Dedifferentiated amniotic fluid mesenchymal stem cell (primary cell): Measurements from ENCODE around the gene RPS6KL1.

Source experiments
- DNase-seq: peaks from one replicate; pipeline ENCODE4 v3.0.0-alpha.2; 2016; ENCODE audit errors: extremely low spot score

The RPS6KL1 gene

DNA sequence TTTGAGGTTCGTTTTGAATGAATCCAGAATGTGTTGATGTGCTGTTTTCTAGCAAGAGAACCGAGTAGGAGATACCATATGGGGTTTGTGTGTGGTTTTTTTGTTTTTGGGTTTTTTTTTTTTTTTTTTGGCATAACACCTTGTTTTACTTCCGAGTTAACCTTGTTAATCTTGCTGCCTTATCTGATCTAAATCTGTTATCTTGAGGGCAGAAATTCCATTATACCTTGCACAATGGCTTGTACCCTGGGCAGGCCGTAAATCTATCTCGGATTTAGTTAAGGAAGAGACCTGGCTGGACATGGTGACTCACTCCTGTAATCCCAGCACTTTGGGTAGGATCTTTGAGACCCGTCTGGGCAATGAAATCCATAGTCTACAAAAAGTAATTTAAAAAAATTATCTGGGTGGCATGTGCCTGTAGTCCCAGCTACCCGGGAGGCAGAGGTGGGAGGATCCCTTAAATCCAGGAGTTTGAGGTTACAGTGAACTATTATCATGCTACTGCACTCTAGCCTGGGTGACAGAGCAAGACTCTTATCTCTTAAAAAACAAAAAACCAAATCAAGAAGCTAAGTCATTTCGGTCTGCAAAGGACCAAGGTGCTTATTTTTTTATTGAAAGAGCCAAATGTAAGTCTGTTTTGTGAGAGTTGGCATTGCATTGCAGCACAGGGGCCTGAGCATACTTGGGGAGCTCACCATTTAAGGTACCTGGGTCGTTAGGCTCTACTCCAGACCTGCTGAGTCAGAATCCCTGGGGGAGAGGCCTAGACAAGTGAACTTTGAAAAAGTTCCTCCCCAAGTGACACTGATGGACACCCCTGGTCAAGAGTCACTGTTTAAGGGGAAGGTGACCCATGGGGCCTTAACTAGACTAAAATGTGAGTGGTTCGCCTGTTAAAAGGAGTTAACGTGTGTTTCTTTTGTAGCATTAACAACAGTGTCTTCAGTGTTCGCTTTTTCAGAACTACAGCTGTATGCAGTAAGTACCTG is 34.6 kb downstream of the RPS6KL1 start:
- DNase-seq = no peak

DNA sequence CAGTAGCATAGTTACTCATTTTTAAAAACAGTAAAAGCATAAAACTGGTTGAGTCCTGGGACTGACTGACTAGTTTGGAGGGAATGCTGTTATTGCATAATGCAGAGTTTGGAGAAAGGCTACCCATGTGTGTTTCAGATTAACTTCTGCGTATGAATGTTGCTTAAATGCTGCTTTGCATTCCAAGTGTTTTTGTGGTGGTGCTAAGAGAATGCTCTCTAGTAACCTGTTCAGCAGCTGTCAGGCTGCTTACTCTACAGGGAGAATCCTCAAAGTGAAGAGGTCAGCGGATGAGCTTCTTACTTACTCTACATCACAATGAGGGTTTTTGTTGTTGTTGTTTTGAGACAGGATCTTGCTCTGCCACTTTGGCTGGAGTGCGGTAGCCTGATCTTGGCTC is 37.1 kb downstream of the RPS6KL1 start:
- DNase-seq = peak; percentile 93

DNA sequence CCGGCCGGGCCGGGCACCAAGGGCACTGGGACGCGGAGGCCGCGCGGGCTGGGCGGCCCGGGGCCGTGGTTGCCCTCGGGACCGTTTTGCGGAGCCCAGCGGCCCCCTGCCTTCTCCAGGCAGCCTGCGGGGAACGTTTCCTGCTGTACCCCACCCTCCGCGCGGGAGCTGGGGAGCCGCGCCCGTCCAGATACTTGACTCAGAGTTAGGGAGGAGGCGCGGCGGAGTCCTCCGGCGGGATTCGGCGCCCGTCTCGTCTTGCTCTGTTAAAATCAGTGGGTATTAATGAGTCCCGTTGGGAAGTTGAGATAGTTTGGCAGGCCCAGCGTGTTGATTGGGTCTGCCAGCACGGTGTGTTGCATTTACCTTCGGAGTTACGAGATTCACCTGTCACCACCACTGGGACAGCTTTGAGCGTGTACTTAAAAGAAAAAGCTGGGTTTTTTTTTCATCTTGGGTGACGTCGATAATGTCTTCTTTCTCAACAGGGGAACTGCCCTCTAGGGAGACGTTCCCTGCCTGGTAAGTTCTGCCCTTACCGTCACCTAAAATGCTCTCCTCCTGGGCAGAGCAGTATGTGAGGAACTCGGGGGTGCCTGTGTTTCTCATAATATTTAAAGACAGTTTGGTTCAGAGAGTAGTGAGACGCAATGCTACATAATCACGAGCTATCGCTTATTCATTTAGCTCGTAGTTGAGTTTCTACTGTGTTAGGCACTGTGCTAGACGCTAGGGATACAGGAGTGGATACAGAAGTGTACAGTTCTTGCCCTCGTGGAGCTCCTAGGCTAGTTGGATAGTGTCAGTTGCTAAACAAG is 40.7 kb downstream of the RPS6KL1 start:
- peak; percentile 17 for DNase-seq

DNA sequence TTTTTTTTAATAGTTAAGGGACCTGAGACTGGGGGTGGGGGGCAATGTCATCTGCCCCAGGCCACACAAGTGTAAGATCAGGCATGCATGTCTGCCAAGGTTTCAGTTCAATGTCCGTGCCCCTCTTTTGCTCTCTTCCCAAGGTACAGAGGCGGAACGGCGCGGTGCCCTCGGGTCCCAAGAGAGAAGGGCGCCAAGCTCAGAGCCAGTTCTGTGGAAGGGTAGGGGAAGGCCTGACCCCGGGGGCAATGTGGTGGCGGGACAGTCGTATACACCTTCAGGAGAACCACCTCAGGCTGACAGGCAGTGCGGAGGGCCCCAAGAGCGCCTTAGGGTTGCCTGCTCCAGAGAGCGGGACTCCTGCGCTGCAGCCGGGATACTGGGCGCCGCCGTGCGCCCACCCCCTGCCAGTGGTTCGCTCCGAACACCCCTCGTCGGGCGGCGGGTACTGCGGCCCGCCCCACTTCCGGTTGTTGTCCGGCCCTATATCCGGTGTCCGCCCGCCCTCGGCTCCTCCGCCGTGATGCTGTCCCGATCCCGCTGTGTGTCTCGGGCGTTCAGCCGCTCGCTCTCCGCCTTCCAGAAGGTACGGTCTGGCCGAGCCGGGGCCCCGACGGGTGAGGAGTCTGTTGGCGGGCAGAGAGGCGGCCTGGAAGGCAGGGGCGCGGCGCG is 41.5 kb downstream of the RPS6KL1 start, which contains the start of gene DLST:
Gene DLST (plus strand): TSS at position 486 of the 672 bp plus-strand sequence. CDS start 38 bp downstream, at position 524.
- DNase-seq = peak; percentile 75

DNA sequence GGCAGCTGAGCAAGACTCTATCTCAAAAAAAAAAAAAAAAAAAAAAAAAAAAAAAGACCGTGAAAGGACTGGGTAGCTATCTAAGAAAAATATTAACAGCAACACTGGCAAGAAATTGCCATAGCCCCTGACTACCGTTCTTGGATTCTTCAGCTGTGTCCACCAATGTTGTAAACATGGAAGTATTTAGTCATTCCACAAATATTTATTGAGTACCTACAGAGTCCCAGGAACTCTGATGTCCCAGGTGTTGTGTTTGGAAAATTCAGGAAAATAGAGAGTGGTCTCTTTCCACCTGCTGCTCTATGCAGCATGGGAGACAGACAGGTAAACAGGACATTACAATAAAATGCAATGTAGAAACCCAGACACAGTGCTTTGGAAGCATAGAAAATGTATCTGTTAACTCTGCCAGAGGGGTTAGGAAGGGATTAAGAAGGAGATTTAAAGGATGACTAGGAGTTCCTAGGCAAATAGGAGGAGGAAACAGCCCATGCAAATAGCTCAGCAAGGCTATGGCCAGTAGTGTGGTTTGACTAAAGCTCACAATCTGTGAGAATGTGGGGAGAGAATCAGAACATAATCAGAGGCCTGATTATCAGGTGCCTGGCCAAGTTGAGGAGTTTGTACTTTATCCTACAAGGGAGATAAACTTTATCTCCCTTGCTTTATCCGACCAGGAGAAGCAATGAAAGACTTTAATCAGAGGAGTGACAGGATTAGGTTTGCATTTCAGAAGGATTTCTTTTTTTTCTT is 43.5 kb downstream of the RPS6KL1 start:
- DNase-seq = no peak

DNA sequence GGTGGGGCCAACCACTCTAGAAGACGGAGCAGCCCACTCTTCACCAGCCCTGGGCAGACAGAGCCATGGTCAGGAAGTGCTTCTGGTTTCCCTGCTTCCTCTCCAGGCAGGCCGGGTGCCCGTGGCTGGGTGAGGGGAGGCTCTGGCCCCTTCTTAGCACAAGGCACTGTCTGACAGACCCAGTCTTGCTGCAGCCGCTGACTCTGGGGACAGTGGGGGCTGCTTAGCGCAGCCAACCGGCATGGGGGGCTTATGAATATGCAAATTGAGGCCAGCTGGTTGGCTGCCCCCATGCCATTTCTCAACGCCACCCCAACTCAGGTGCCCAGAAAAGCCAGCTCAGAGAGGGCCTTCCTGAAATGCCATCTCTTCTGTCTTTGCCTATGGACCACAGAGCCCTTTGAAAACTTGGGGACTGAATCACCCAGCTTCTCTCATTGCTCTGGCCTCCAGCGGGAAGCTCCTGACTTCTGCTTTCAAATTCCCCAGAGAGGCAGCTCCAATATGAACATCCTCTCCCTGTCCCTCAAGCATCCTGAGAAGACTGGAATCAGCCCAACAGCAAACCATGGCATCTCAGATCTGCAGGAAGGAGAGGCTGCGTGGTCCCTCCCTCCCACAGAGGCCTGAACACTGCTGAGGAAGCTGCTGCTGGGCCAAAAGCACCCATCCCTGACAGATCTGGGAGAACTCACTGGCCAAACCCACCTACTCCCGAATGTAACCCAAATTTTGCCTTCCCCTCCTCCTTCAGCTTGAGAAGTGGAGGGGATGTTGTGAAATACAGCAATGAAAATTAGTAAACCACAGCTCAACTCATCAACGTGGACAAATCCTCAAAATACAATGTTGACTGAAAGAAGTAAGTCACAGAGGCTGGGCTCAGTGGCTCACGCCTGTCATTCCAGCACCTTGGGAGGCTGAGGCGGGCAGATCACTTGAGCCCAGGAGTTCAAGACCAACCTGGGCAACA is 46.8 kb downstream of the RPS6KL1 start, which contains the start of gene PROX2:
Gene PROX2 (minus strand): TSS at position 205 of the 973 bp plus-strand sequence. CDS start 12,311 bp downstream, outside the sequence.
- no peak for DNase-seq

DNA sequence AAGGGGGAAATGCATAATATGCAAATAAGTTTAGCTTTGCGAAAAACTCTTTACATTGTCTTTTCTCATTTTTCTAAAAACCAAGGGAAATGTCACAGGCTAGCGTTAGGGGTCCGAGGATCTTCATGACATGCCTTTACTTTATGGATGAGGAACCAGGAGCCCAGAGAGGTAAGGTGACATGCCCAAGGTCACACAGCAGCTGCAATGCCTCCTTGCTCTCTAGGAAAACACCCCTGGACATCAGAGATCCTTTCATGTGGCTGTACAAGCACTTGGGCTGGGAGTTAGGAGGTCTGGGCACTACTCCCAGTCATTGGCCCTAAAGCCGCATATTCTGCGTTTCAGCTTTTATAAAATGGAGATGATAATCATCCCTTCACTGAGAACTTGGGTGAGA is 47.9 kb downstream of the RPS6KL1 start:
- no peak for DNase-seq

DNA sequence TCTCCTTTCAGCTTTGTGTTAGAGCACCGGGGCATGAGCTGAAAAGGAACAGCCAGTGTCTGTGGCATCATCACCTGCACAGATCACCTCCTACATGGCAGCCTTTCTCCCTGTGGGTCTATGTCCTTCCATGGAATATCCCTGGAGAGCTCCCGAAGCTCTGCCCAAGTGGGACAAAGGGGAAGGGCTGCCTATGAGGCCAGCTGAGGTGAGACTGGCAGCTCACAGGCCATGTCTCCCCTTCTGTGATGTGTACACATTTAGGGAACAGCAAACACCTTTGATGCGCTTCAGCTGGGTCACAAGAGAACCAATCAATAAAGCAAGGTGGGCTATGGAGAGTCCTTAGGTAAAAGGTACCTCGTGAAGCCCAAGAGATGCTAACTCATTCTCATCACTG is 51.2 kb downstream of the RPS6KL1 start:
- DNase-seq = no peak

DNA sequence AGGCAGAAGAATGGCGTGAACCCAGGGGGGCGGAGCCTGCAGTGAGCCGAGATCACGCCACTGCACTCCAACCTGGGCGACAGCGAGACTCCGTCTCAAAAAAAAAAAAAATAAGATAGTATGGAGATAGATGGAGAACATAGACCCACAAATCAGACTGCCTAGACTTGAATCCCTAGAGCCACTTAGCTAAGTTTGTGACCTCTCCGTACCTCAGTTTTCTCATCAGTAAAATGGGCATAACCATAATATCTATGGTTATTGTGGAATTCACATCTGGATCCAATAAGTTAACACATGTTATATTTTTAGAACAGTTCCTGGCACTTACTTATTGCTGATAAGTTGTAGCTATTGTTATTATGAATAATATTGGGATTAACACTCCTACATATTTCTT is 54.3 kb downstream of the RPS6KL1 start:
- DNase-seq = no peak

DNA sequence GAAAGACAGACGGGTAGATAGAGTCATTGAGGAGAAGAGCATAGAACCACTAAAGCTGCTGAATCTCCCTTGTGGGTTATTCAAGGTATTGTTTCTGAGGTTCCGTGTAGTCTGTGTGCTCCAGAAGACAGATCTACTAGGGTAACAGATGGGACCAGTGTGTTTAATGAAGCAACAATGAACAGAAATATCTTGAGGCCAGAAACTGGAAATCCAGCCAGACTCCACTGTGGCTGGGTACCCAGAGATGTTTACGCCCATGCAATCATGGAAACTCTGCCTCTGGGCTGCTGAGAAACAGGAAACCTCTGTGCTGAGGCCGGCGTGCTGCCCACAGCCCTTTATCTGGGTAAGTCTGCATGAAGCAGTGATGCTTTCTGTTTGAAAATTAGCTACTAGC is 55.4 kb downstream of the RPS6KL1 start:
- peak; percentile 71 for DNase-seq

DNA sequence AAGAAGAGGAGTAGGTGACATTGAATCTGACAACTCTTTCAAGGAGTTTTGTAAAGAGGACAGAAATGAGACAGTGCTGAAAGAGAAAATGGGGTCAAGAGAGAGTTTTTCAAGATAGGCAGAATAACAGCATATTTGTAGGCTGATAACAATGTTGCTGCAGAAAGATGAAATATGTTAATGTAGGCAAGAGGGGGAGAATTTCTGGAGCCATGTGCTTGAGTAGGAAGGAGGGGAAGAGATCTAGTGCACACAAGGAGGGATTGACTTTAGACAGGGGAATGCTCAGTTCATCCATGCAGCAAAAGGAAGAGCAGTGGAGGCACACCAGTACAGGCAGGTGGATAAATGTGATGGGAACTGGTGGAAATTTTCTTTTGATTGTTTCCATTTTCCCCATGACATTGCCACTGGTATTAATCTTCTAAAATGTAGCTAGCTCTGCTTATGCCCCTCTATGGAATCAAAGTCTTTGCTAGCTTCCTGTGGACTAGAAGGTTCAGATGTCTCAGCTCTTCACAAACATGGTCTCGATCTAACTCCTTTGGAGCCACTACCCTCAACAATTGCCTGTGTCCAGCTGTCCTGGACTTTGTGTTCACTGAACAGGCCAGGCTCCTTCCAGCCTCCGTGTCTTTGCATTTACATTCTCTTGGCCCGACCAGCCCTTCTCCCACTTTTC is 56.2 kb downstream of the RPS6KL1 start:
- DNase-seq = no peak

DNA sequence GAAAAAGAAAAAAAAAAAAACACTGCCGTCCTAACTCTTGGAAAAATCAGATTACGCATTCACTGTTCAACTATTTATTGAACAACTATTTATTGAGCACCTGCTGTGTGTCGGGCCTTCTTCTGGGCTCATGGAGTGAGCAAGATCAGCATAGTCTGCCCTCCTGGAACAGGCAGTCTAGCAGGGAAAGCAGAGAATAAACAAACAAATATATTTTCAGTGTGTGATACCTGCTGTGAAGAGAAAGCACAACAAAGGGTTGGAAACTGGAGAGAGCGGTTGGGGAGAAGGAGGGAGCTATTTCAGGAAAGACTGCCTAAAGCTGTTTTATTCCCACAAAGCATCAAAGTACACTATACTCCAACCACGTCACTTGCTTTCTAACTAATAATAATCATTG is 57.9 kb downstream of the RPS6KL1 start:
- no peak for DNase-seq

DNA sequence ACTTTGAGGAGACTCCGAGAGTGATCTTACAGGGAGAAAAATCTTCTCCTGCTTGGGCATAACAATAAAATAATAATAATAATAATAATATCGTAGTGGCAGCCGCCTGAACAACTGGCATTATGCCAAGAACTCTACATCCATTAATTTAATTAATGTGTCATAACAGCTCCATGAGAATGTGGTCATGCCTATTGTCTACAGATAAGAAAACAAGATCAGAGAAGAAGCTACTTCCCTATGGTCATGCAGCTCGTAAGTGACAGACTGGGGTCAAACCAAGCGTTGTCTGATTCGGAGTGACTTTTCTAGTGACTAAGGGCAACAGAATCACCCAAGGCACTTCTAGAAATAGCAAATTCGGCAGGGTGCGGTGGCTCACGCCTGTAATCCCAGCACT is 58.9 kb downstream of the RPS6KL1 start:
- no peak for DNase-seq

DNA sequence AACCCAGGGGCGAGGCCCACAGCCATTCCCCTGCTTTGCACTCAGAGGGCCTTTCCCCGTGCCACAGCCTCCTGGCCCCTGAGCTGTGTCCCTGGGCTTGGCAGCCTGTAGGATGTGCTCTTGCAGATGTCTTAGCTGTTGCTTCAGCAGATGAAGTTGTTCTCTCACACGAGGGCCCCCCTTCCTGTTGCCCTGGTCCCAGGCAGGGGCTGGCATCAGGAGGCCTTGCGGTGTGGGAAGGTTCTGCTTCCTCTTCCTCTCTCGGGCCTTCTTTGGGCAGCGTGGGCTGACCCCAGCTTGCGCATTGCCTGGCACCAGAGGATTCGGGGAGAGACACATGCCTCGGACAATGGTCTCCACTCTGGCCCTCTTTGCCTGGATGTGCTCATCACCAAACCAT is 59.8 kb downstream of the RPS6KL1 start:
- no peak for DNase-seq

DNA sequence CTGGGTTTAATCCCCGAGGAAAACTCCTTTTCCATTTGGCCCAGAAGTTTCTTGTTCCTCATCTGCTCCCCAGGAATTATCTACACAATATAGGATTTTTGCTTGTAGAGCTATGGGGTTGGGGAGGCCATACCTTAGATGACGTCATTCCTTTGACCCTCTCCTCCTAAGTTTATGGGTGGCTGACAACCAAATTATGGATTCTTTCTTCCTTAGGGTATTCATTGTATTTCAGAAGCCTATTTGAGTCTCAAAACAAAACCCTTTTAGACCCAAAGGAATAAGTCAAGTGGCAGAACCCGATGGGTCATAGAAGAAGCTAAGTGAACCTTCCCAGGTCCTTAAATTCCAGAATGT is 61.3 kb downstream of the RPS6KL1 start:
- DNase-seq = no peak

DNA sequence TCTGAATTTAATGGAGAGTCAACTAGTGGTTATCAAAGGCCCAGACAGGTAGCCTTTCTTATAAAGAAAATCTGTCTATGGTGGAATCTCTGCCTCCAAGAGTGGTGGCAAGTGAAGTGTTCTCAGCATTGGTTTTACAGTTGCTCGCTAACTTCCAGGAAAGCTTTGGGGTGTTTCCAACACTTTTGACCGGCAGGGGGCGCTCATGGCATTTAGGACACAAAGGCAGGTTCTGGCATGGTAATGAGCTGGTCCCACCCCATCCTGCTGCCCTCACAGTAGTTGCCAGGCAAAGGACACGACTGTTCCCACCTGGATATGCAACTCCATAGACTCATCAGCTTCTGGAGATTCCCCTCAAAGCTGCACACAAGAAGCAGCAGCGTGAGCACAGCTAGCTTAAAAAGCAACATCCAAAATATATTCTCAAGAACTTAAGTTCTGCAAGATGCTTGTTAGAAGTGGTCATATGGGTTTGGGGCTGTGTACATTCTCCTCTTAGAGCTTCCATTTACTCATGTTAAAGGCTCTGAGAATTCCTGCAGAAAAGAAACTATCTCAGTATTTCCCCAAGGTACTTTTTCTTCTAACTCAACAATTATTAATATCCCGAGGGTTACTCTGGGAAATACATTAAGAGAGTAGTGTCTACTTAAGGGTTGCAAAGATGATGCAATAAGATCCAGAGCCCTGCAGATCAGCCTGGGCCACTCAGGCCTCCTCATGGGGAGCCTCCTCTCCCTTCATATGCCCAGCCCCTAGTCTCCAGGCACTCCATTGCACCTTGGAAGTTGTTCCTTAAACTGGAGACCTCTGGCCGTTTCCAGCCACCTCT is 61.9 kb downstream of the RPS6KL1 start:
- DNase-seq = peak; percentile 85

DNA sequence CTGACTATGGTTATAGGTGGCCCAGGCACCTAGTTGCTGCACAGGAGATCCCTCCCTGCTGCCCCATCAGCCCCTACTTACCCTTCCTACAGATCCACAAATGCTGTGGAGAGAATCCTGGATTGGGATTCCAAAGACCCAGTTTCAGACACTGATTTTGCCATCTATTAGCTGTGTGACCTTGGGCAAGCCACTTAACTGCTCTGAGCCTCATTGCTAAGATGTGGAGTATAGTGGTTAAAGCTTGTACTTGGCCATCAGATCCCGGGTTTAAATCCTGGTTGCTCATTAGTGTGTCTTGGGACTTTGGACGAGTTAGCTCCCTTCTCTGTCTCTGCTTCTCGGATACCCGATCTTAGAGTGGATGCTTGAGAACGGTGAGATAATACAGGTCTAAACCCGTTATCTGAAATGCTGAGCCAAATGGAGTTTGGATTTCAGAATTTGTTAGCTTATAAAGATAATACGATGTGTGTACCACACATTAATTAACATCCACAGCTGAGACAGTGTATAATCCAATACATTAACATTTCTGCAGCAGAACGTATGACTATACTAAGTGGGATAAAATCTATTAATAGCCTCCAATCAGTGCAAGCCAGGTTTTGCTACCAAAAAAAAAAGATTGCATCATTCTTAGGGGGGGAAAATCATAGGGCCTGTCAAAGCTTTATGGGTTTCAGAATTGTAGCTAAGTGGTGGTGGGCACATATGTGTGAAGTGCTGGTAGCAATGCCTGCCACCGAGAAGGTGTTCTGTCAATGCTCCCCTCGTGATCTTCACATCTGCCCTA is 63.1 kb downstream of the RPS6KL1 start:
- DNase-seq = no peak

DNA sequence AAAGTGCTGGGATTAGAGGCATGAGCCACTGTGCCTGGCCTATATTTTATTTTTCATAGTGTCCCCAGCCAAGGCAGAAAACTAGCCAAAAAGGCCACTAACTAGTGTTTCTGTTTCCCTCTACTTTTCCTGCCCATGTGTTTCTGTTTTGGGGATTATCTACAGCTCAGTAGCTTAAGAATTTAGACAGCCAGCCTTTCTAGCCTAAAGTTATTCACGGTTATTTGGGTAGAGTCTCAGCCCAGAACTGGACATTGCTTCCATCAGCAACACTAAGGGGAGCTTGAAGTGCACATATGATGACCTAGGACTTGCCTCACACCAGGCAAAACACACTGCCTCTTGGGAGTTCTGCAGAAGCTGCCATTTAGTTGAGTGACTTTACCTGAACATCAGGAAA is 65.0 kb downstream of the RPS6KL1 start:
- DNase-seq = no peak
